H9 (cell line): ENCODE measurements around the gene LRRC45. TPM values are rescaled to one million over a fixed set of nuclear protein-coding genes. Genes with fewer than 3 reads are reported as not detected.

Experiments used
- DNase-seq: peaks from one replicate; pipeline ENCODE4 v3.0.0-alpha.2; 2017
- H2AFZ ChIP-seq: one replicate; pipeline ENCODE4 v1.6.1; 2013; ENCODE audit warnings: mild to moderate bottlenecking, low read length, control low read depth, moderate library complexity
- H2AK5ac ChIP-seq: 2 replicates; pipeline ENCODE4 v1.6.1; 2013; ENCODE audit warnings: low read length, control low read depth, mixed read lengths; ENCODE audit not compliant: insufficient read length
- H2BK120ac ChIP-seq: one replicate; pipeline ENCODE4 v1.6.1; 2013; ENCODE audit warnings: low read depth, mild to moderate bottlenecking, low read length, control low read depth, inconsistent platforms; ENCODE audit not compliant: poor library complexity, severe bottlenecking
- H2BK12ac ChIP-seq: 2 replicates; pipeline ENCODE4 v1.6.1; 2013; ENCODE audit warnings: low read length, control low read depth, mixed read lengths, low read depth; ENCODE audit not compliant: insufficient read length
- H2BK15ac ChIP-seq: 2 replicates; pipeline ENCODE4 v1.6.1; 2013; ENCODE audit warnings: low read depth, low read length, control low read depth
- H2BK20ac ChIP-seq: one replicate; pipeline ENCODE4 v1.6.1; 2013; ENCODE audit warnings: low read depth, mild to moderate bottlenecking, low read length, control low read depth, inconsistent platforms; ENCODE audit not compliant: poor library complexity, severe bottlenecking
- H2BK5ac ChIP-seq: 2 replicates; pipeline ENCODE4 v1.6.1; 2013; ENCODE audit warnings: low read length, control low read depth, mixed read lengths; ENCODE audit not compliant: insufficient read length
- H3K14ac ChIP-seq: 2 replicates; pipeline ENCODE4 v1.6.1; 2013; ENCODE audit warnings: low read length, control low read depth; ENCODE audit not compliant: insufficient read depth
- H3K18ac ChIP-seq: 2 replicates; pipeline ENCODE4 v1.6.1; 2013; ENCODE audit warnings: low read depth, mild to moderate bottlenecking, mixed read lengths, low read length, control low read depth; ENCODE audit not compliant: insufficient read length
- H3K23ac ChIP-seq: 2 replicates; pipeline ENCODE4 v1.6.1; 2013; ENCODE audit warnings: low read length, control low read depth, mixed read lengths, low read depth; ENCODE audit not compliant: insufficient read length
- H3K23me2 ChIP-seq: 2 replicates; pipeline ENCODE4 v1.6.1; 2013; ENCODE audit warnings: low read depth, mild to moderate bottlenecking, mixed read lengths, low read length, control low read depth; ENCODE audit not compliant: insufficient read length, poor library complexity, severe bottlenecking
- H3K27ac ChIP-seq: 2 replicates; pipeline ENCODE4 v1.5.1; 2013; ENCODE audit warnings: low read length, control low read depth, mixed read lengths, low read depth; ENCODE audit not compliant: insufficient read length
- H3K27me3 ChIP-seq: 2 replicates; pipeline ENCODE4 v1.6.1; 2013; ENCODE audit warnings: low read length, control low read depth, inconsistent platforms; ENCODE audit not compliant: insufficient read depth
- H3K4ac ChIP-seq: 2 replicates; pipeline ENCODE4 v1.6.1; 2013; ENCODE audit warnings: low read depth, mild to moderate bottlenecking, control low read depth, inconsistent platforms, low read length, moderate library complexity
- H3K4me1 ChIP-seq: 2 replicates; pipeline ENCODE4 v1.6.1; 2013; ENCODE audit warnings: low read length, control low read depth, inconsistent platforms; ENCODE audit not compliant: insufficient read depth
- H3K4me2 ChIP-seq: 2 replicates; pipeline ENCODE4 v1.6.1; 2013; ENCODE audit warnings: low read length, control low read depth, mixed read lengths; ENCODE audit not compliant: insufficient read length, insufficient read depth
- H3K56ac ChIP-seq: 2 replicates; pipeline ENCODE4 v1.6.1; 2013; ENCODE audit warnings: low read depth, mild to moderate bottlenecking, mixed read lengths, low read length, control low read depth; ENCODE audit not compliant: insufficient read length
- H3K79me1 ChIP-seq: 2 replicates; pipeline ENCODE4 v1.6.1; 2013; ENCODE audit warnings: low read depth, mild to moderate bottlenecking, moderate library complexity, low read length, control low read depth, inconsistent platforms; ENCODE audit not compliant: insufficient read depth, poor library complexity, severe bottlenecking
- H3K79me2 ChIP-seq: 2 replicates; pipeline ENCODE4 v1.6.1; 2013; ENCODE audit warnings: low read length, control low read depth, inconsistent platforms; ENCODE audit not compliant: insufficient read depth
- H3K9ac ChIP-seq: 2 replicates; pipeline ENCODE4 v1.6.1; 2013; ENCODE audit warnings: low read length, control low read depth, mixed read lengths; ENCODE audit not compliant: insufficient read length; ENCODE audit errors: extremely low read depth
- H3K9me3 ChIP-seq: one replicate; pipeline ENCODE4 v1.6.1; 2013; ENCODE audit warnings: low read depth, low read length, inconsistent platforms; ENCODE audit not compliant: control insufficient read depth
- H3T11ph ChIP-seq: one replicate; pipeline ENCODE4 v1.6.1; 2013; ENCODE audit warnings: mild to moderate bottlenecking, low read length, control low read depth, inconsistent platforms
- H4K20me1 ChIP-seq: one replicate; pipeline ENCODE4 v1.6.1; 2013; ENCODE audit not compliant: control insufficient read depth, insufficient read length, insufficient read depth
- H4K5ac ChIP-seq: 2 replicates; pipeline ENCODE4 v1.6.1; 2013; ENCODE audit warnings: low read depth, mild to moderate bottlenecking, mixed read lengths, low read length, control low read depth; ENCODE audit not compliant: insufficient read length
- H4K8ac ChIP-seq: replicated peaks from 2 replicates; pipeline ENCODE4 v1.6.1; 2013; ENCODE audit warnings: low read length, control low read depth, mixed read lengths, low read depth; ENCODE audit not compliant: insufficient read length
- H4K91ac ChIP-seq: 2 replicates; pipeline ENCODE4 v1.6.1; 2013; ENCODE audit warnings: low read depth, mild to moderate bottlenecking, moderate library complexity, mixed read lengths, low read length, control low read depth; ENCODE audit not compliant: insufficient read length
- H3K27ac Mint-ChIP-seq, 3 experiments: 2 replicates in 2 of 3; 3 replicates in 1 of 3; pipeline ENCODE4 v1.8.0; 2020 to 2021; ENCODE audit warnings: mixed read lengths in 3 of 3, mild to moderate bottlenecking in 1 of 3, moderate library complexity in 1 of 3
- H3K27me3 Mint-ChIP-seq: 2 replicates; pipeline ENCODE4 v1.8.0; 2021; ENCODE audit warnings: low read depth, mild to moderate bottlenecking, moderate library complexity, mixed read lengths
- H3K36me3 Mint-ChIP-seq, 3 experiments: 2 replicates in 2 of 3; 3 replicates in 1 of 3; pipeline ENCODE4 v1.8.0; 2020 to 2021; ENCODE audit warnings: low read depth in 3 of 3, mixed read lengths in 3 of 3; ENCODE audit not compliant: insufficient read depth in 1 of 3
- H3K4me1 Mint-ChIP-seq, 2 experiments: 2 replicates each; pipeline ENCODE4 v1.8.0; 2020; ENCODE audit warnings: mixed read lengths in 2 of 2
- H3K4me3 Mint-ChIP-seq, 2 experiments: 2 replicates in 1 of 2; 3 replicates in 1 of 2; pipeline ENCODE4 v1.8.0; 2020 to 2021; ENCODE audit warnings: mild to moderate bottlenecking in 2 of 2, mixed read lengths in 2 of 2, moderate library complexity in 1 of 2
- H3K9me3 Mint-ChIP-seq, 2 experiments: 2 replicates in 1 of 2; 3 replicates in 1 of 2; pipeline ENCODE4 v1.8.0; 2020; ENCODE audit warnings: mild to moderate bottlenecking in 2 of 2, mixed read lengths in 2 of 2, moderate library complexity in 1 of 2
- WGBS: extraction: QIAGEN DNeasy Blood & Tissue Kit; methylation state at CpG from one replicate; pipeline ENCODE4 v1.1.7; 2013; ENCODE audit warnings: missing lambda C conversion rate, low lambda C conversion rate, mixed read lengths; ENCODE audit not compliant: insufficient read length; ENCODE audit errors: extremely low coverage; 5-methylcytosine and 5-hydroxymethylcytosine counted together
- total RNA-seq: library from RNA; stranded (reverse); gene quantifications from 2 replicates; pipeline ENCODE4 v1.2.1, GENCODE V29; 2021
- TF ChIP-seq, protein P1 (sequence below): fragments of 200-600 bp; sonication (generic); conservative IDR thresholded peaks from 3 replicates; pipeline ENCODE4 v1.8.0; 2021; ENCODE audit warnings: antibody characterized with exemption, mild to moderate bottlenecking

LRRC45 gene
- total RNA-seq, 1 experiment from 2014 or later = 28.7 TPM

DNA sequence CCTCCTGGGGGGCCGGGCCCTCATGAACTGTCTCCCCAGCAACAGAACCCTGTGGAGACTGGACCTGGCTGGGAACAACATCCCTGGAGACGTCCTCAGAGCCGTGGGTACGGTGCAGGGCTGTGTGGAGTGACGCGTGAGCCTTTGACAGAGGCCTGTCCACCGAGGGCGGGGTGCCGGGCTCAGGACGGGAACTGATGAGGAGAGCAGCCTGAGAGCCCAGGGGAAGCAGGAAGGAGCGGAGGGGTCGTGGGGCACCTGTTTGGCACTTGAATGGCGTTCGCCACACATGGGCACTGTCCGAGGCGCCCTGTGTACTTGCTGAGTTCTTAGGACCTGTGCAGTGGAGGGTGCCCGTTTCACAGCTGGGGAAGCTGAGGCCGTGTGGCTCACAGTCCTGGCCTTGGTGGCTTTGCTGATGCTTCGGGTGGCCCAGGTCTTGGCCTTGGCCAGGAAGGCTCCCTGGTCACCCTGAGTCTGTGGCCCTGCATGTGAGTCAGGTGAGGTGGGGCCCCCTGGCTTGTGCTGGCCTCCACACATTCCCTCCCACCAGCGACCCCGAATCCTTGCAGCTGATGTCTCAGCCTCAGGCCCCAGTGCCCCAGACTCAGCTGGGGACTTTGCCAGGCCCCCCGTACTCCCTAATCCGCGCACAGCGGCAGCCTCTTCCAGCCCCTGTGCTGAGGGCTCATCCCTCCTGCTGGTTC, 2.4 kb downstream of the LRRC45 start:
- H3K9ac ChIP-seq = no peak overlapping the region
- H3K4ac ChIP-seq = no peak overlapping the region
- H2BK120ac ChIP-seq = no peak overlapping the region
- TF ChIP-seq, protein P1, sequence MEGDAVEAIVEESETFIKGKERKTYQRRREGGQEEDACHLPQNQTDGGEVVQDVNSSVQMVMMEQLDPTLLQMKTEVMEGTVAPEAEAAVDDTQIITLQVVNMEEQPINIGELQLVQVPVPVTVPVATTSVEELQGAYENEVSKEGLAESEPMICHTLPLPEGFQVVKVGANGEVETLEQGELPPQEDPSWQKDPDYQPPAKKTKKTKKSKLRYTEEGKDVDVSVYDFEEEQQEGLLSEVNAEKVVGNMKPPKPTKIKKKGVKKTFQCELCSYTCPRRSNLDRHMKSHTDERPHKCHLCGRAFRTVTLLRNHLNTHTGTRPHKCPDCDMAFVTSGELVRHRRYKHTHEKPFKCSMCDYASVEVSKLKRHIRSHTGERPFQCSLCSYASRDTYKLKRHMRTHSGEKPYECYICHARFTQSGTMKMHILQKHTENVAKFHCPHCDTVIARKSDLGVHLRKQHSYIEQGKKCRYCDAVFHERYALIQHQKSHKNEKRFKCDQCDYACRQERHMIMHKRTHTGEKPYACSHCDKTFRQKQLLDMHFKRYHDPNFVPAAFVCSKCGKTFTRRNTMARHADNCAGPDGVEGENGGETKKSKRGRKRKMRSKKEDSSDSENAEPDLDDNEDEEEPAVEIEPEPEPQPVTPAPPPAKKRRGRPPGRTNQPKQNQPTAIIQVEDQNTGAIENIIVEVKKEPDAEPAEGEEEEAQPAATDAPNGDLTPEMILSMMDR = no peak
- peak overlapping the region in 1 of 2 experiments; percentile 62; a peak in 2 of 5 replicates for H3K4me3 Mint-ChIP-seq
- H3T11ph ChIP-seq = no peak overlapping the region
- no peak overlapping the region for H2BK12ac ChIP-seq
- DNase-seq = no peak
- no peak overlapping the region for H4K8ac ChIP-seq
- H3K56ac ChIP-seq = no peak overlapping the region
- H3K23me2 ChIP-seq = peaks cover 5% of the 10 kb centered on the region
- H3K18ac ChIP-seq = no peak overlapping the region
- no peak overlapping the region for H4K91ac ChIP-seq
- H2AK5ac ChIP-seq = no peak overlapping the region
- H3K79me2 ChIP-seq = no peaks in the 10 kb centered on the region
- H2BK20ac ChIP-seq = no peak overlapping the region
- no peaks in the 10 kb centered on the region; the same call in none of the 2 replicates for H3K27me3 Mint-ChIP-seq
- H3K14ac ChIP-seq = no peak overlapping the region; the same call in 1 of the 2 replicates
- H2AFZ ChIP-seq = no peak overlapping the region
- peaks cover 7 to 17% of the 10 kb centered on the region in 2 experiments for H3K4me1 Mint-ChIP-seq
- no peak overlapping the region for H3K4me2 ChIP-seq
- no peak overlapping the region for H2BK5ac ChIP-seq
- H3K9me3 Mint-ChIP-seq = peaks cover 0 to 2% of the 10 kb centered on the region in 2 experiments; a peak in 1 of 5 replicates
- H4K20me1 ChIP-seq = no peaks in the 10 kb centered on the region
- peaks cover 5% of the 10 kb centered on the region for H3K79me1 ChIP-seq
- H3K27ac Mint-ChIP-seq = no peak overlapping the region; a peak in 1 of 7 replicates
- no peaks in the 10 kb centered on the region for H3K27me3 ChIP-seq
- no CpG with 5 or more reads among the region's 25 CpGs for WGBS
- no peak overlapping the region for H3K23ac ChIP-seq
- peaks cover 3 to 10% (median 7%) of the 10 kb centered on the region in 3 experiments; a peak in 6 of 7 replicates for H3K36me3 Mint-ChIP-seq
- no peak overlapping the region for H2BK15ac ChIP-seq
- H3K9me3 ChIP-seq = no peaks in the 10 kb centered on the region
- H4K5ac ChIP-seq = no peak overlapping the region
- no peaks in the 10 kb centered on the region for H3K4me1 ChIP-seq
- no peak overlapping the region for H3K27ac ChIP-seq
